Aorta (tissue), 5 donors: ENCODE measurements around the gene SNAPIN. TPM values are rescaled to one million over a fixed set of nuclear protein-coding genes. Genes with fewer than 3 reads are reported as not detected.
A peak's percentile ranks its signal among the peaks of the same experiment; 100 is the strongest.

ENCODE experiments used
- ATAC-seq: fragments of 200-7000 bp; cut with Tn5 transposase; one replicate; pipeline ENCODE4 v1.9.1; 2022; ENCODE audit warnings: moderate library complexity; ENCODE audit not compliant: low FRiP score
- DNase-seq, 2 donors: peaks; one replicate each; pipeline ENCODE4 v3.0.0-alpha.2; 2020
- H3K27ac ChIP-seq, 2 donors: one replicate each; pipeline ENCODE4 v1.5.1; 2013; ENCODE audit warnings: low read length in 2 of 2, mild to moderate bottlenecking in 2 of 2, moderate library complexity in 2 of 2, control low read depth in 1 of 2, inconsistent platforms in 1 of 2, low read depth in 1 of 2
- H3K27me3 ChIP-seq, 2 donors: one replicate each; pipeline ENCODE4 v1.6.1; 2013; ENCODE audit warnings: control low read depth in 1 of 2, low read length in 1 of 2, mild to moderate bottlenecking in 1 of 2, moderate library complexity in 1 of 2; ENCODE audit not compliant: insufficient read depth in 2 of 2, control insufficient read depth in 1 of 2
- H3K36me3 ChIP-seq, 2 donors: one replicate each; pipeline ENCODE4 v1.6.1; 2013; ENCODE audit warnings: control low read depth in 1 of 2, low read length in 1 of 2, mild to moderate bottlenecking in 1 of 2; ENCODE audit not compliant: insufficient read depth in 2 of 2, control insufficient read depth in 1 of 2
- H3K4me1 ChIP-seq, 2 donors: one replicate each; pipeline ENCODE4 v1.6.1; 2013; ENCODE audit warnings: low read length in 2 of 2, control low read depth in 1 of 2, mild to moderate bottlenecking in 1 of 2, moderate library complexity in 1 of 2; ENCODE audit not compliant: insufficient read depth in 2 of 2, control insufficient read depth in 1 of 2
- H3K4me3 ChIP-seq, 2 donors: one replicate each; pipeline ENCODE4 v1.5.1; 2013; ENCODE audit warnings: low read length in 2 of 2, control low read depth in 1 of 2, mild to moderate bottlenecking in 1 of 2
- H3K9me3 ChIP-seq: one replicate; pipeline ENCODE4 v1.6.1; 2013; ENCODE audit warnings: mild to moderate bottlenecking, low read length; ENCODE audit not compliant: control insufficient read depth
- WGBS, 2 donors: extraction: QIAGEN DNeasy Blood & Tissue Kit; methylation state at CpG; one replicate each; pipeline ENCODE4 v1.1.7; 2013; 5-methylcytosine and 5-hydroxymethylcytosine counted together
- intact Hi-C, 2 donors: fragments of 100-400 bp; cut with DNase I; formaldehyde crosslinking; loops; one replicate each; pipeline versions ENCODE4 v1.14.2 to v1.15.0; 2022
- polyA plus RNA-seq, 2 donors: library from polyadenylated mRNA; stranded (reverse); fragments of 200-250 nt; gene quantifications; one replicate each; pipeline ENCODE4 v1.2.3, GENCODE V29; 2013
- total RNA-seq, 2 donors: library from RNA; stranded (reverse); fragmentation: NEBNext Ultra II Directional; extraction: Animal tissue kit (Norgen Biotek cat#: 25700); gene quantifications; one replicate each; pipeline ENCODE4 v1.2.1, GENCODE V29; 2021
- donor health status: healthy with polysubstance abuse.
- donor health status: Bipolar disorder and iron deficiency.
- donor health status: DM: no; HTN: no; CAD: no.
- donor health status: DM: no; HTN: no; CAD: no.
- donor health status: DM: yes; HTN: yes; CAD: no.

SNAPIN gene
- total and polyA plus RNA-seq, 4 donors = 30.4 to 55.6 (median 44.0) TPM

- H3K9me3 ChIP-seq = no peaks in the 10 kb centered on the region
- no peak overlapping the region for H3K4me3 ChIP-seq
- H3K4me1 ChIP-seq = no peaks in the 10 kb centered on the region
- intact Hi-C loops = no loop called here
- no peak for DNase-seq
- peaks cover 3 to 4% of the 10 kb centered on the region in 2 donors for H3K36me3 ChIP-seq
- ATAC-seq = no peak
- 85 to 86% methylated on average over 10 of the region's 10 CpGs for WGBS, 2 donors
- no peaks in the 10 kb centered on the region for H3K27me3 ChIP-seq
- no peak overlapping the region for H3K27ac ChIP-seq
Measured at GRCh38 chr1:153648000-153648643, 10.4 kb upstream of the SNAPIN start.

- peak in 1 of 2 donors; percentile 52 for DNase-seq
- Histone ChIP-seq H3K27ac (no peak overlapping the region), H3K36me3 (peaks cover 3% of the 10 kb centered on the region in 2 donors), H3K27me3 (no peaks in the 10 kb centered on the region), H3K4me3 (no peak overlapping the region), H3K4me1 (no peaks in the 10 kb centered on the region), H3K9me3 (no peaks in the 10 kb centered on the region)
- 43 to 44% methylated on average over 3 of the region's 3 CpGs for WGBS, 2 donors
- intact Hi-C loops = no loop called here
- no peak for ATAC-seq
Measured at GRCh38 chr1:153649137-153649862, 9.2 kb upstream of the SNAPIN start.

GRCh38 chr1:153649863-153650235 is 8.7 kb upstream of the SNAPIN start:
- Histone ChIP-seq H3K9me3 (no peaks in the 10 kb centered on the region), H3K36me3 (peaks cover 3% of the 10 kb centered on the region in 2 donors), H3K27me3 (no peaks in the 10 kb centered on the region), H3K27ac (no peak overlapping the region), H3K4me3 (no peak overlapping the region), H3K4me1 (no peaks in the 10 kb centered on the region)
- no peak for ATAC-seq
- peak in 1 of 2 donors; percentile 78 for DNase-seq
- intact Hi-C loops = no loop called here
- WGBS, 2 donors = 32 to 34% methylated on average over 2 of the region's 2 CpGs

GRCh38 chr1:153651771-153652170 is 6.7 kb upstream of the SNAPIN start:
- 89 to 92% methylated on average over 1 of the region's 1 CpG for WGBS, 2 donors
- DNase-seq (peak in 1 of 2 donors; percentile 12), ATAC-seq (no peak)
- Histone ChIP-seq H3K27ac (no peak overlapping the region), H3K36me3 (no peaks in the 10 kb centered on the region), H3K27me3 (no peaks in the 10 kb centered on the region), H3K9me3 (no peaks in the 10 kb centered on the region), H3K4me3 (no peak overlapping the region), H3K4me1 (no peaks in the 10 kb centered on the region)
- intact Hi-C loops = no loop called here

GRCh38 chr1:153652805-153653500 is 5.5 kb upstream of the SNAPIN start:
- Histone ChIP-seq H3K4me1 (no peaks in the 10 kb centered on the region), H3K36me3 (no peaks in the 10 kb centered on the region), H3K4me3 (no peak overlapping the region), H3K27ac (no peak overlapping the region), H3K27me3 (no peaks in the 10 kb centered on the region), H3K9me3 (no peaks in the 10 kb centered on the region)
- 40 to 55% methylated on average over 3 of the region's 3 CpGs for WGBS, 2 donors
- no peak for ATAC-seq
- peak in 1 of 2 donors; percentile 69 for DNase-seq
- intact Hi-C loops = no loop called here

- Histone ChIP-seq H3K4me3 (no peak overlapping the region), H3K4me1 (no peaks in the 10 kb centered on the region), H3K27ac (no peak overlapping the region), H3K27me3 (no peaks in the 10 kb centered on the region), H3K9me3 (no peaks in the 10 kb centered on the region), H3K36me3 (no peaks in the 10 kb centered on the region)
- no peak for ATAC-seq
- DNase-seq = peak in 1 of 2 donors; percentile 14
- 81 to 92% methylated on average over 3 of the region's 3 CpGs for WGBS, 2 donors
- intact Hi-C loops = no loop called here
Measured at GRCh38 chr1:153655333-153655732, 3.2 kb upstream of the SNAPIN start.

- intact Hi-C loops = no loop called here
- DNase-seq = no peak
- Histone ChIP-seq H3K36me3 (peaks cover under 1 to 9% of the 10 kb centered on the region in 2 donors), H3K4me1 (no peaks in the 10 kb centered on the region), H3K4me3 (peak overlapping the region; percentile 71 to 73), H3K27me3 (no peaks in the 10 kb centered on the region), H3K9me3 (no peaks in the 10 kb centered on the region), H3K27ac (peak overlapping the region in 1 of 2 donors; percentile 81)
- ATAC-seq = no peak
- 28 to 32% methylated on average over 8 of the region's 8 CpGs for WGBS, 2 donors
Measured at GRCh38 chr1:153659175-153659534, 652 bp downstream of the SNAPIN start.

- H3K9me3 ChIP-seq = no peaks in the 10 kb centered on the region
- DNase-seq (peak in 1 of 2 donors; percentile 32), ATAC-seq (no peak)
- no peak overlapping the region for H3K4me3 ChIP-seq
- WGBS, 2 donors = 65 to 69% methylated on average over 9 of the region's 9 CpGs
- H3K4me1 ChIP-seq = no peaks in the 10 kb centered on the region
- intact Hi-C loops = no loop called here
- peaks cover 2 to 9% of the 10 kb centered on the region in 2 donors for H3K36me3 ChIP-seq
- H3K27ac ChIP-seq = no peak overlapping the region
- no peaks in the 10 kb centered on the region for H3K27me3 ChIP-seq
Measured at GRCh38 chr1:153659656-153660055, 1.2 kb downstream of the SNAPIN start.
